ENCODE data around the gene AMY2B.
"Not testable (repeated sequence)": the region's sequence is repeated elsewhere in the genome, so short reads cannot be mapped to it uniquely, and the experiment has no call there.

The AMY2B gene

DNA sequence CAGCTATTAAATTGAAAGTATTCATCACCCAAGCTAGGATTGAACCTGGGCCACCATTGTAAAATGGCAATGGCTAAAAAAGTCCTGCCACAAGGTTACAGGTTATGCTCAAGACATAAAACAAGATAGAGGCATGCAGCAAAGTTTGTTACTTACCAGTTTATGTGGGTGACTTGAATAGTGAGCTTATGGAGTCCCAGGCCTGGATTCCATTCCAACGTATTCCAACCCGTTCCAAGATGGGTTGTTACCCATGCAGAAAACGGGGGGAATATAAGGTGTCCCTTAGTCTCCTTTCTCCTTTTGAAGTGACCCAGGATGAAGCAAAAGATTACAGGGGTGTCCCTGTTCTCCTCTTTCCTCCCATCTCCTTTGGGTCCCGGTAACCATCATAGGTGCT is 56.0 kb downstream of the AMY2B start:
- DNase-seq: not testable (repeated sequence)

Measured in activated CD4-positive, alpha-beta T cell treated with anti-CD3 and anti-CD28 coated beads for 1 hour (primary cell).